Right lung (tissue), 5 donors: ENCODE results near the gene TANGO6. TPM values are rescaled to one million over a fixed set of nuclear protein-coding genes. Genes with fewer than 3 reads are reported as not detected.

Experiments used
- DNase-seq, 2 donors: peaks; one replicate each; pipeline ENCODE4 v3.0.0-alpha.2; 2013
- polyA plus RNA-seq, 5 donors: library from polyadenylated mRNA; unstranded; fragments of 120-200 nt; gene quantifications; one replicate each; pipeline versions ENCODE4 v1.2.1 to v1.2.3, GENCODE V29; 2013; ENCODE audit warnings: inconsistent platforms in 1 of 5, low replicate concordance in 1 of 5; ENCODE audit not compliant: insufficient read length in 5 of 5, insufficient read depth in 1 of 5

Gene TANGO6
- polyA plus RNA-seq, 5 donors: 6.5 to 8.3 (median 7.9) TPM

GRCh38 chr16:68907781-68908181, 64.5 kb downstream of the TANGO6 start:
- DNase-seq: no peak

DNA sequence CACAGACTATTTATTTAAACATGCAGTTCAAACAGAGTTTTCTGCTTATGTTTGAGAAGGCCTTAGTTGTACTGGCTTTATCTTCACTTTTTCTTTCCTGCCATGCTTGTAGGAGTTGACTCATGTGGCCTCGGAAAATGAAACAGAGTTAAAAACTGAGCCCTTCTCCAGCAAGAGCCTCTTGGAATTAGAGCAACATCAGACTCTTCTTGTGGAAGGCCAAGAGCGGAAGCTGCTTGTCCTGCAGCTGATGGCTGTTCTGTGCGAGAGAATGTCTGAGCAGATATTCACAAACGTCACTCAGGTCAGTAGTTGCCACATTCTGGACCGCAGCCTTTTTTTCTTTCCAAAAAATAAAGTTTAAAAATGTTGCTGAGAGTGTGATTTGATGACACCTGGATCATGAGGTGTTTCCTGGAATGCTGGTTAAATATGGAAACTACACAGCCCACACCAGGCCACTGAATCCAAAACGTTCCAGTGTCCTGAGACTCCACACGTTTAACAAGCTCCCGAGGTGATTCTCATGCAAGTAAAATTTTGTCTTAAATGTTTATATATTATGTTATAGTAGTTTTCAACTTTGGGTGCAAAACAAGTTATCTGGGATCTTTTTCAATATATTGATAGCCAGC, 65.9 kb downstream of the TANGO6 start:
- no peak for DNase-seq

- no peak for DNase-seq
These were observed 66.7 kb downstream of the TANGO6 start for GRCh38 chr16:68910051-68910450.

- no peak for DNase-seq
These were observed 72.3 kb downstream of the TANGO6 start for GRCh38 chr16:68915589-68915988.

- no peak for DNase-seq
These were observed 74.2 kb downstream of the TANGO6 start for GRCh38 chr16:68917541-68917940.

DNA sequence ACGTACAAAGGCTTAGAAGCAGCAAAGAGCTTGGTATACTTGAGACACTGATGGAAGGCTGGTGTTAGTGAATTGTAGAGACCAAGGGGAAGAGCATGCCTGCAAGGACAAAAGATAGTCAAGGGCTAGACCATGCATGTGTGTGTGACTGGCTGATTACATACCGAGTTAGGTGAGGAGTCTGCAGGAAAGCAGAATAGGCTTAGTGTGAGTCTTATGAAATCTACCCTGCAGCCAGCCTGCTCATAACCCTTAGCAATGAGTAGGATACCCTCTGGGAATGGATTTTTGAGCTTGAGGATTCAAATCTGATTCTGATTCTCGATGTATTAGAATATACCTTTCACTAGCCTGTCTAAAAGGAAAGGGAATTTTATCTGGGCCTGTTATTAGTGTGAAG, 77.0 kb downstream of the TANGO6 start:
- DNase-seq: no peak

DNA sequence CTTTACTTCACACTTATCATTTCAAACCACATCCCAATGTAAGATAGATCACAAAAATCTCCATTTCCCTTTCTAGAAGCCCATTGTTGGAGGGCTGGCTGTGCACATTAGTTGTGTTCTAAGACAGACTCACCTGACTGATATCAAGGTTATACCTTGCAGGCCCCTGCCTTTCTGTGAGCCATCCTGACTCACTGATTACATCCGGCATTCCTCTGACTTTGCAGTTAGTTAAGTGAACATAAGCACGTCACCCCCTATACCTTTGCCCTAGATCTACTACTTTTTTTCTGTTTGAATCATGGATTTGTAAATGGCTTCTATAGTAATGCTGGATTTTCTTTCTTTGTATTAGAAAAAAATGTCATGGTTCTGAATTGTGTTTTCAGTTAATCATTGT, 78.3 kb downstream of the TANGO6 start:
- no peak for DNase-seq

- DNase-seq: no peak
These were observed 79.8 kb downstream of the TANGO6 start for GRCh38 chr16:68923116-68923515.

GRCh38 chr16:68927018-68927417, 83.7 kb downstream of the TANGO6 start:
- no peak for DNase-seq

DNA sequence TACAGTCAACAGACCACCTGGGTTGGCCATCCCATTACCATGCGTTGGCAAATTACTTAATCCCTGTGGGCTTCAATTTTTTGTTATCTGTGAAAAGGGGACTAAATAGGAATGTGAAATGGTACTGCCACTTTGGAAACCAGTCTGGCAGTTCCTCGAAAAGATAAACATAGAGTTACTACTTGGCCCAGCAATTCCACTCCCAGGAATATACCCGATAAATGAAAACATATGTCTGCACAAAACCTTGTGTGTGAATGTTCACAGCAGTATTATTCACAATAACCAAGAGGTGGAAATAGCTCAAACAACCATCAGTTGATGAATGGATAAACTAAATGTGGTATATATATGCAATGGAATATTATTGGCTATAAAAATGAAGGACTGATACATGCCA, 87.9 kb downstream of the TANGO6 start:
- DNase-seq: no peak

DNA sequence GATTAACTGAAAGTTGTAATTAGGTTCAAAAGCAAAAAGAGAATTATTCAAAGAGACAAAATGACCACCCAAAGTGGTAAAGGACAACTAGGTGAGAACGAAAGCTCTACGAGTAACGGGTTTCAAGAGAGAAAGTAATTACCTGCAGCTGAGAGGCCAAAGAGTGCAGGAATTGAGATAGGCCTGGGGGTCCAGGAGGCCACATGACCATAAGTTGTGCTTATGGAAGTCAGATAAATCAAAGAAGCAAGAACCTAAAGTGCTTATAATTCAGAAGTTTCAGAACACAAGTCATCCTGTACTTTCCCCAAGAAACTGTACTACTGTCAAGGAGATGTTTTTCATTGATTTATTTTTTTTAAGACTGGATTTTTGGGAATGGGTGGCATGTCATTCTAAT, 91.1 kb downstream of the TANGO6 start:
- no peak for DNase-seq

GRCh38 chr16:68935008-68935407, 91.7 kb downstream of the TANGO6 start:
- no peak for DNase-seq

GRCh38 chr16:68936736-68937631, 93.7 kb downstream of the TANGO6 start:
- DNase-seq: no peak

- DNase-seq: no peak
These were observed 96.5 kb downstream of the TANGO6 start for GRCh38 chr16:68939692-68940320.

DNA sequence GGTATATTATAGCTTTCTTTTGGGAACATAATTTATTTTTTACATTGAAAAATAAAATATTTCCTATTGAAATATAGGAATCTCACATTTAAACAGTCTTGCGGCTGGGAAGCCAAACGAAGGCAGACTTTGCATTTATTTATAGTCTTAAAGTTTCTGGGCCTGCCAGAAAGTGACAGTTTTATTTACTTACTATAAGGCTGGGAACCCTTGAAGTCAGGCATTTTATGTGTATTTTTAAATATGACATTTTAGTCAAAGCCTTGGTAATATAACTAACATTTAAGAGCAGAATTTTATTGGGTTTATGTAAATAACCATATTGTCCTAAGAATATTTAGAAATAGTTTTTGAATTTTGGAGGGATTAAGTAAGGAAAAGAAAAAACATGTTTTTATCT, 97.5 kb downstream of the TANGO6 start:
- no peak for DNase-seq

GRCh38 chr16:68943961-68944360, 100.6 kb downstream of the TANGO6 start:
- DNase-seq: no peak

- no peak for DNase-seq
These were observed 105.0 kb downstream of the TANGO6 start for GRCh38 chr16:68948230-68948910.

- no peak for DNase-seq
These were observed 108.9 kb downstream of the TANGO6 start for GRCh38 chr16:68951991-68952877.

DNA sequence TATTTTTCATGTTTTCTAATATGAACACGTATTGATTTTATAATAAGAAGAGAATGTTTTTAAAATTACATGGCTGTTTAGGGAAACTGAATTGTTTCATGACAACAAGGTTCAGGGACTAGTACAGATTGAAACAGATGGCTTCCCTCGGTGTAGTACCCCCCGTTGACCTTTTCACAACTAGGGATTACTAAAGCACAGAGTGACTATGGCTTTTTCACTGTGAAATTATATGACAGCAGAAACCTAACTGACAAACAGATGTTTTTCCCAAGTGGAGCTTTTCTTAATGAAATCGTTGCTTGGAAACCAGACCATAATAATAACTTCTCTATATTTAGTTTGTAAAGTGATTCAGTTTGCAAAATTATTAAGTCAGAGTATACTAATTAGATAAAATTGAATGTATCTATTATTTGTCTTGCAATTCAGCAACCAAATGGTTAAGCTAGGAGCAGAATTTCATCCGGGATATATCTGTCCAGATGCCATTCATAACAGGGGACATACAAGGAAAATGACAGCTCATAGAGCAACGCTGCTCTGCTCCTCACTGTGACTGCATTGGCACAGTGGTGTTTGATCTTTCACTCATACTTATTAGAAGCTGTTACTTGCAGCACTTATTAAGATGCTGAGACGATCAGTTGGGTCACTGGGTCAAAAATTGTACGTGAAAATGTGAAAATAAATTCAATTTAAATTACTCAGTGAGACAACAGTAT, 111.7 kb downstream of the TANGO6 start:
- DNase-seq: no peak

DNA sequence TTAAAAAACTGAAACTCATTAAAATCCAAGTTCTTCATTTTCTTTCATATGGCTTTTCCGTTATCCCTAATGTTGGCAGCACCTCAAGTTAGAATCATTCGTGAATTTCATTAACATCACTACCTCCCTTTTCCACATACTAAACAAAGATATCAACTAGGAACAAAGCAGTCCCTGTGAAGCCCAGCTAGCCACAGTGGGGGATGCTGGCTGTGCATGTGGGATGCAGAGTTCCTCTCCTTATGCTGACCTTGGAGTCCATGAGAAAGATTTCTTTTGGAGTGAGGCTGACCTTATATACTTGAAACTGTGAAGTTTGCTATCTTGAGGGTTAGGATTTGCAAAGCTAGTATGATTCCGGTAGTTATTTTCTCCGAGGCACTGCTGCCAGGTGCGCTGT, 117.6 kb downstream of the TANGO6 start:
- DNase-seq: no peak
